Fibroblast of skin of back (primary cell): ENCODE measurements around the gene R3HDM1. TPM values are rescaled to one million over a fixed set of nuclear protein-coding genes. Genes with fewer than 3 reads are reported as not detected.
"Not testable (repeated sequence)": the region's sequence is repeated elsewhere in the genome, so short reads cannot be mapped to it uniquely, and the experiment has no call there.

Experiments used
- DNase-seq: peaks from one replicate; pipeline ENCODE4 v3.0.0-alpha.2; 2013
- polyA plus RNA-seq, 2 experiments: library from polyadenylated mRNA; unstranded; fragments of 120-200 nt; gene quantifications; one replicate each; pipeline ENCODE4 v1.2.1, GENCODE V29; 2013; ENCODE audit not compliant: insufficient read length in 2 of 2

The R3HDM1 gene
- 30.1 TPM for polyA plus RNA-seq (2013, experiment 1 of 2; ENCODE audit: insufficient read length)
- polyA plus RNA-seq (2013, experiment 2 of 2; ENCODE audit: insufficient read length): 23.4 TPM

DNA sequence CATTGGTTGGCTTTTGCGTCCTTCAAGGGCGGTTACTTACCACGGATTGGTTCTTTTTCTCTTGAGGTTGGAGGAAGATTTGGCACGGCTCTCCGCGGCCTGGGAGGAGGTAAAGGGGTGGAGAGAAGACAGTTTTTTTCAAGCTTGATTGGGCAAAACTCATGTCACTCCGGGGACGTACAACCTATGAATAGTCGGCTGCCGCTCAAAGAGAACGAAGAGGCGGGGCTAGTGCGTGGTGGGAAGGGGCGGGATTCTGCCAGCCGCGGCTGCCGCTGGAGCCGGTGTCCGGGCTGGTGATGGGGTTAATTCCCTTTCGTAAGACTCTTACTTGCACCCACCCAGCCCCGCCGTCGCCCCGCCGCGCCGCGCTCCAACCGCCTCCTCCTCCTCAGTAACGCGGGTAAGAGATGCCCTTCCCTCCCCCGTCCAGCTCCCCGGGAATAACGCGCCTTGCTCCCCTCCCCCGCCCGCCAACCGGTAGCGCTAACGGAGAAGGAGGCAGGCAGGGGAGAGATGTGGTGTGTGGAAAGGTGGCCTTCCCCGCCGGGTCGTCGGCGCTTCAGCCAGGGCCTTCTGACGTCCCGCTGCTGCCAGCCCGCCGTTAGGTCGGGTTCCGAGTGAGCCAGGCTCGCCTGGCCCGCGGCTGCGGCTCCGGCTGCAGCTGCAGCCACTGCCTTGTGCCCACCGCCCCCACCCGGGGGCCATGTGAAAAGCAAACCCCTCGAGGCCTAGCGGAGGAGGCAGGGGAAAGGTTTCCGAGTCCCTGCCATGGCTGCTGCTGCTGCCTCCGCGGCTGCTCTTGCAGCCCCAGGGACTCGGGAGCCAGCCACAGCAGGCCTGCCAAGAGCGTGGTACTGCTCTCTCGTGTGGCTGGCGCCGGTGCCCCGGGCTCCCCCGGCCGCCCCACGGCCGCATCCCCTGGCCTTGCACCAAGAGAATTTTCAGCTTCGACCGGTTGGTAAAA, at the start of gene R3HDM1:
R3HDM1 (plus strand) TSS at position 254 of the 967 bp plus-strand sequence. CDS start 73,362 bp downstream, outside the sequence.
- peak; percentile 100 for DNase-seq

DNA sequence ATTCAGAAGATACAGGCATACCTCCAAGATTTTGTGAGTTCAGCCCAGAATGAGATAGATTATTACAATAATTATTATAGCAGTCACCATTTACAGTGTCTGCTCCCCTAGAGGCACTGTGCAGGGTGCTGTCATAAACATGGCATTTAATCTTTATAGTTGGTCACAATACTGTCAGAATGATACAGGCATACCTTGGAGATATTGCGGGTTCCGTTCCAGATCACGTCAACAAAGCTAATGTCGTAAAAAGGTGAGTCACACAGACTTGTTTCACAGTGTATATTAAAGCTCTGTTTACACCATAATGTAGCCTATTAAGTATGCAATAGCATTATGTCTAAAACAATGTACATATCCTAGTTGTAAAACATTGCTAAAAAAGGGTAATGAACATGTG, 45.8 kb upstream of the R3HDM1 start:
- no peak for DNase-seq

DNA sequence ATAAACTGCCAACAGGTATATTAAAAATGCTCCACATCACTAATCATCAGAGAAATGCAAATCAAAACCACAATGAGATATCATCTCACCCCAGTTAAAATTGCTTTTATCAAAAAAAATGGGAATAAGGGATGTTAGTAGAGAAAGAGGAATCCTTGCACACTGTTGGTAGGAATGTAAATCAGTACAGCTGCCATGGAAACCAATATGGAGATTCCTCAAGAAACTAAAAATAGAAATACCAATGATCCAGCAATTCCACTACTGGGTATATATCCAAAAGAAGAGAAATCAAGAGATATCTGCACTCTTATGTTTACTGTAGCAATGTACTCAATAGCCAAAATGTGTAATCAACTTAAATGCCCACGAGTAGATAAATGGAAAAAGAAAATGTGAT, 40.9 kb upstream of the R3HDM1 start:
- peak; percentile 70 for DNase-seq

DNA sequence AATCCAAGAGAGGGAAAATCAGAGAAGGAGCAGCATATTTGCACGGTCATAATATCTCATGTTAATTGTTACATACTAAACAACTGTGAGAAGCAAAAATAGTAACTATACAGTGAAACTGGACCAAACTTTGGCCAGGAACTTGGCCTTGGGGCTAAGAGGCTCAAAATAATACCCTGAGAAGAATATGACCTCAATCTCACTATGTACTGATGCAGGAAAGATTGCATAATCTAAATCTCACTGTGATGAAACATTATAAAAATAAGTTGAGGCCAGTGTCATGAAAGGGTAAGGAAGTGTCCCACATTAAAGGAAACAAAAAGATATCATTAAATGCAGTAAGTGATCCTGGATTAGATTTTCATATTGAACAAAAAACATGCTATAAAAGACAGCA, 36.8 kb upstream of the R3HDM1 start:
- DNase-seq: peak; percentile 13

DNA sequence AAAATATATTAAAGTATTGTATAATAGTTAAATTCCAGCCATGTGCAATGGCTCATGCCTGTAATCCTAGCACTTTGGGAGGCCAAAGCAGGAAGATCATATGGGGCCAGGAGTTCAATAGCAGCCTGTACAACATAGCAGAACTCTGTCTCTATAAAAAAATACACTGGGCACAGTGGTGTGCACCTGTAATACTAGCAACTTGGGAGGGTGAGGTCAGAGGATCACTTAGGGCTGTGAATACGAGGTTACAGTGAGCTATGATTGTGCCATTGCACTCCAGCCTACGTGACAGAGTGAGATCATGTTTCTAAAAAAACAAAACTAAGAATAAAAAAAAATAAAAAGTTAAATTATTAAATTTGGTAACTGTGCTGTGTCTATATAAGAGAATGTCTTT, 36.4 kb upstream of the R3HDM1 start:
- no peak for DNase-seq

DNA sequence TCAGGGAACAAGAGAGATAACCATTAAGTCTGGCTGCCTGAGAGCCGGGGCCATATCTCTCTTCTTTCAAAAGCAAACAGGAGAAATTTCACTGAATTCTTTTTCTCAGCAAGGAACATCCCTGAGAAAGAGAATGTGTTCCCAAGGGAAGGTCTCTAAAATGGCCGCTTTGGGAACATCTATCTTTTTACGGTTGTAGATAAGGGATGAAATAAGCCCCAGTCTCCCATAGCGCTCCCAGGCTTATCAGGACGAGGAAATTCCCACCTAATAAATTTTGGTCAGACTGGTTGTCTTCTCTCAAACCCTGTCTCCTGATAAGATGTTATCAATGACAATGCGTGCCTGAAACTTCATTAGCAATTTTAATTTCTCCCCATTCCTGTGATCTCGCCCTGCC, 32.7 kb upstream of the R3HDM1 start:
- DNase-seq: not testable (repeated sequence)

DNA sequence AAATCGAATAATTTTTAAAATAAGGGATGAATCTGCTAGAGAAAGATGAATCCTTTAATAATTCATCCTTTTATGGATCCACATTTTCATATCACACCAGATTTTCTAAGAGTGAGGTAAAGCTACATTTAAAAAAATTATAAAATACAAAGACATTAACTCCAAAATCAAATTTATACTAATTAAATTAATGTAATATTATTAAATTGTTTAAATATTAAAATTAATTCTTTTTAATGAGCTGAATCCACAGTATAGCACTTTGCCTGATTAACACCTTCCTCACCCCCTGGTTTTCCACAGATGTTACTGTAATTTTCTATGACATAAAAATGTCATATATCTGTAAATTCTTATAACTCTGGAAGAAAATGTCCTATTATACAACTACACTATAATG, 26.5 kb upstream of the R3HDM1 start:
- DNase-seq: no peak

DNA sequence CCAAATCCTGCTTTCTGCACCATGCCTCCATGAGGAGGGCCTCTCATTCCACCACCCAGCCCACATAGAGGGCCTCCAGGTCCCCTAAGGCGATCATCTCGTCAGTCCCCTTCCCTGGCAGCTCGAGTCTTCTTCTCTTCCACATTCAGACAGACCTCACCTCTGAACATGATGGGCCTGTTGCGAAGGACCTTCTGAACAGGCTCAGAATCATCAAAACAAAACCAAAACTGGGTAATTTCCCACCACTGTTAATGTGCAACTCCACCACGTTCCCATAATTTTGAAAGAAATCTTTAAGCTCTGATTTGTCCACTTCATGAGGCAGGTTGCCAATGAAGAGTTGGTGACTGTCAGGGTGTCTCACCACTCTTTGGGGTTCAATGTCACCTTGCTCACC, 20.7 kb upstream of the R3HDM1 start:
- DNase-seq: no peak

DNA sequence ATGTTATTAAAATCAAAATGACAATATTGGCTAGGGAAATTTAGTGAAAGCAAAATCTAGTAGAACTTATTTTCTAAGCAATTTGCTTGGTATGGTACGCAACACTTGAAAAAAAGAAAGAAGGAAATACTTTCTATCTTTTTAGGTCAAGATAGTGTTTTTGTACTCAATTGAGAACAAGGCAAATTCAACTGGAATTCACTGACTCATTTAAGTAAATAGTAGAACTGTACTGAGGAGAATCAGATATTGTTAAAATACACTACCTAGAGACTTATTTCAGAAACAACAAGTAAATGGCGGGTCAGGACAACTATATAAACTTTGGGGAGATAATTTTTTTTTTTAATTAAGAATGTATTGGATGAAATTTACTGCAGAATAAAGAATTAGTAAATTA, 19.2 kb upstream of the R3HDM1 start:
- DNase-seq: peak; percentile 33

DNA sequence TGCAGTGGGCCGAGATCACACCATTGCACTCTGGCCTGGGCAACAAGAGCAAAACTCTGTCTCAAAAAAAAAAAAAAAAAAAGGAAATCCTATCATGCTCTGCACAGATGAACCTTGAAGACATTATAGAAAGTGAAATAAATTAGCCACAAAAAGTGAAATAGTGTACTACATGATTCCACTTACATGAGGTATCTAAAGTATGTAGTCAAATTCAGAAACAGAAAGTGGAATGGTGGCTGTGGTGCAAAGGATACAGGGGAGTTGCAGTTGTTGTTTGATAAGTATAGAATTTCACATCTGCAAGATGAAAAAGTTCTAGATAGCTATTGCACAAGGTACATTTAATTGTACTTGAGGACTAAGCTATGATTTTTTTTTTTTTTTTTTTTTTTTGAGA, 5.5 kb upstream of the R3HDM1 start:
- no peak for DNase-seq

DNA sequence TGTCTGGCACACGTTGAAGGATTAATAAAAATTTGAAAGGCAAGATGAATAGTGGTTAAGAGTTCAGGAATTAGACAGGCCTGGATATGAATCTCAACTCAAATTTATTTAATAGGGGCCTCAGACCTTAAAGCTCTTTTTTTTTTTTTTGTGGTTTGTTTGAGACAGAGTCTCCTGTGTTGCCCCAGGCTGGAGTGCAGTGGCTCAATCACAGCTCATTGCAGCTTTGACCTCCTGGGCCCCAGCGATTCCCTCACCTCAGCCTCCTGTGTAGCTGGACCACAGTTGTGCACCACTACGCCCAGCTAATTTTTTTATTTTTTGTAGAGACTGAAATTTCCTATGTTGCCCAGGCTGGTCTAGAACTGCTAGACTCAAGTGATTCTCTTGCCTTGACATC, 3.3 kb upstream of the R3HDM1 start:
- no peak for DNase-seq

DNA sequence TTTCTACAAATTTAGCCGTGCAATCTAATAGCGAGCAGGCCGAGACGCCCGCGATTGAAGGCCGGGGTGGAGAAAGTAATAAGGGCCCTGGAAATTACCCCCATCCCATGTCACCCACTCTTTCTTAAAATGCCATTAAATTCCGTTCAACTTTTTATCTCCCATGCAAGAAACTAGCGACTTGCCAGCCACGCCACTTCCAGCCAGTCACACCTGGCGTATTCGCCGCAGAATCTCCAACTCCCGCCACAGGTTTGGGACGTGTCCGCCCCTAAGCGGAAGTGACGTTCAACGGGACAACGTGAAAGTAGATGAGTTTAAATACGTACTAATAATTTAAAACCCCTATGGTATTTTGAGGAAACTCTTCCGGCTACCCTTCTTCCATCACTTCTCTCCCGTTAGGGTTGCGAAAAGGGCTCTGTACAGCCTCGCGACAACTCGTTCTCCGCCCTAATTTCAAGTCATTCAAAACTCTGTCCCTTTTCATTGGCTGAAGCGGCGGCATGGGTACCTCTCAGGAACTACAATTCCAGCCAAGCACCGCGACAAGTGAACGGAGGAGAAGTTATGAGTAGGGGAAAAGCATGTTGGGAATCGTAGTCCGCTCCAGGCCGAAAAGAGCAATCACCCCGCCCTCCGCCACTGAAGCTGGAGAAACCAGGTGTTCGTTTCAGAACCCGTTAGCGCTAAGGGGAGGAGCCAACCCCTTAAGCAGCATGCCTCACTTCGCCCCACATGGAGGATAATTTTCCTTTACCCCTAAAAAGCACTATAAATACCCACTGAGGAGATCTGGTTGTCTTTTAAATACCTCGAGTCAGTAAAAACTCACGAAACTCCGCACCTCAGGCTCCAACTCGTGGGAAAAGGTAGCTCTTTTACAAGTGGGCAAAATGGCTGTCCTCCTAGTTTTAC, 712 bp upstream of the R3HDM1 start, which contains the start of gene ZRANB3:
ZRANB3 (minus strand) TSS at position 906 of the 918 bp plus-strand sequence.
- peak; percentile 99 for DNase-seq

DNA sequence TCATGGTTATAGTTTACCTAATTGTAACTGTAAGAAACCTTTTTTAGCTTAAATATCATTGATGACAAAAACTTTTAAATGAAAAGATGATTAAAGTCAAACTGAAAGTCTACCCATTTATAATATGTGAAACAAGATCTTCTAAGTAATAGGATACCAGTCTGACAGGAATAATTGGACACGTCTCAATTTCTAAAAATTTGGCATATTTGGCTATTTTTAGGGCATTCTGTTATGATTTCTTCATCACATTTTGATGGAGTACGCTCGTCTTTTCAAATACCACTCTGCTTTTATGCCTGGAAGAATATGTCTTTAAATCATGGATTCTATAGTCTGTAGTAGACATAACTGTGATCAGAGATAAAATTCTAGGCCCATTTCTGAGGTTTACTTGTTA, 1.3 kb downstream of the R3HDM1 start:
- DNase-seq: peak; percentile 25

DNA sequence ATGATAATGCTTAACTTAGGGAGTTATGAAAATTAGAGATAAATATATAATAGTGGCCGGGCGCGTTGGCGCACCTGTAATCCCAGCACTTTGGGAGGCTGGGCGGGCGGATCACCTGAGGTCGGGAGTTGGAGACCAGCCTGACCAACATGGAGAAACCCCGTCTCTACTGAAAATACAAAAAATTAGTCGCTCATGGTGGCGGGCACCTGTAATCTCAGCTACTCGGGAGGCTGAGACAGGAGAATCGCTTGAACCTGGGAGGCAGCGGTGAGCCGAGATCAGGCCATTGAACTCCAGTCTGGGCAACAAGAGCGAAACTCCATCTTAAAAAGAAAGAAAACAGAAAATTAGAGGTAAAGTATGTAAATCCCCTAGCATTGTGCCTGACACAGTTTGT, 2.3 kb downstream of the R3HDM1 start:
- not testable (repeated sequence) for DNase-seq

DNA sequence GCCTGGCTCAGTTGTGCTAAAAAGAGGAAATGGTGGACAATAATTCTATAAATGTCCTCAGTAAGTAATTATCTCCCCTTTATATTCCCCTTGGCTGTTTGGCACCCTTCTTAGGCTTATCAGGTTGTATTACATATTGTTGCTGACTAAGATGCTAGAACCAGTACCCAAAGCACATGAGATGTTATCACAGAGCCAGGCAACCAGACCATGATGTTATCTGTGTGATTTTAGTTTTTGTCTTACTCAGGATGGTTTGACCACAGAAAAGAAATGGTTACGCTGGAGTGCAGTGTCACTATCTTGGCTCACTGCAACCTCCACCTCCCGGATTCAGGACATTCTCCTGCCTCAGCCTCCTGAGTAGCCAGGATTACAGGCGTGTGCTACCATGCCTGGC, 15.2 kb downstream of the R3HDM1 start:
- no peak for DNase-seq

DNA sequence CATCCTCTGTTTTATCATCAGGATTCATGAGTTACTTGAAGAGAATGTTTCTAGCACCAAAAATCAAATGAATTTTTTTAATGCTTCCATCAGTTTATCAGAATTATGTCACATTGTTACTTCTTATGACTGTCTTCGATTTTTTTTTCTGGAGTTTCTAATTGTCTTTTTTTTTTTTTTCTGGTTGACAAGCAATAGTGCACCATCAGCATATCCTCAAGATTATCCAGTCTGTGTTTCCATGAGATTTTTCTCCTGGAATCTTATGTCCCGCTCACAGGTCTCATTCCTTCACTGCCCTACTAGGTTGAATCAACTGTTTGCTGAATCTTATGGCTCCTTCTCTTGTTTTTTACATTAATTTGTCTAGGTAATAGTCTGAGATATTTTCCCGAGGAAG, 16.0 kb downstream of the R3HDM1 start:
- no peak for DNase-seq

DNA sequence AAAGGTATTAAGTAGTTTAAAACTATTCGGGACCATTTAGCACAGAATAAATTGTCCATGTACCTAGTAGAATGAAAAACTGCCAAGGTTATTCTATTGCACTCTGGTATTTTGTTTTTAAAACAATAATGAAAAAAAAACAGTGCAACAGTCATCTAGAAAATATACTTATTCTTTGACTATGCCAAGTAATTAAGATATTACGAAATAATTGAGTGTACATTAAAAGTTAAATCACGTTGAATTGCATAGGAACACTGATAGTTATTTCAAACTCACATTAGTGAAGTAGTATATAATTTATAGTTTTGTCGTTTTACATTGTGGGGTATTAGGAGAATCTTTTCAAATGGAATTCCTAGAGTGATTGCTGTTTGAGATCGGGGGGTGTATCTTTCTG, 20.1 kb downstream of the R3HDM1 start:
- no peak for DNase-seq

DNA sequence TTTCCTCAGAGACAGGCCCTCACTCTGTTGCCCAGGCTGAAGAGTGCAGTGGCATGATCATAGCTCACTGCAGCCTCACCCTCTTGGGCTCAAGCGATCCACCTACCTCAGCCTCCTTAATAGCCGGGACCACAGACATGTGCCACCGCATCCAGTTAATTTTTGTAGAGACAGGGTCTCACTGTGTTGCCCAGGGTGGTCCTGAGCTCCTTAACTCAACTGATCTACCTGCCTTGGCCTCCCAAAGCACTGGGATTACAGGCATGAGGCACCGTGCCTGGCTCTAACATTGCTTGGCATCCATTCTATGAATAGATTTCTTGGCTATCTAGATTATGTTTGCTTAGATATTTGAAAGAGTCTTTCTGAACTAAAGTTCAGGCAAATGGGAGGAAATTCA, 21.6 kb downstream of the R3HDM1 start:
- no peak for DNase-seq

DNA sequence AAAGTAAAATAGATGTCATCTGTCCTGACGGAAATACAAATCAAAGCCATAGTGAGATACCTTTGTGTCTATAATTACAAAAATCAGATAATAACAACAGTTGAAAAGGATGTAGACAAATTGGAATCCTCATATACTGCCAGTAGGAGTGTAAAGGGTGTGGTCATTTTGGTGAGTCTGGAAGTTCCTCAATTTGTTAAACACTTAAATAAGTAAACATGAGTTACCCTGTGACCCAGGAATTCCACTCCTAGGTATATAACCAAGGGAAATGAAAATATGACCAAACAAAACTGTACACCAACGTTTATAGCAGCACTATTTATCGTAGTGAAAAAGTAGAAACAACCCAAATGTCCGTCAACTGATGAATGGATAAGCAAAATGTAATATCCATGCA, 24.0 kb downstream of the R3HDM1 start:
- DNase-seq: no peak

DNA sequence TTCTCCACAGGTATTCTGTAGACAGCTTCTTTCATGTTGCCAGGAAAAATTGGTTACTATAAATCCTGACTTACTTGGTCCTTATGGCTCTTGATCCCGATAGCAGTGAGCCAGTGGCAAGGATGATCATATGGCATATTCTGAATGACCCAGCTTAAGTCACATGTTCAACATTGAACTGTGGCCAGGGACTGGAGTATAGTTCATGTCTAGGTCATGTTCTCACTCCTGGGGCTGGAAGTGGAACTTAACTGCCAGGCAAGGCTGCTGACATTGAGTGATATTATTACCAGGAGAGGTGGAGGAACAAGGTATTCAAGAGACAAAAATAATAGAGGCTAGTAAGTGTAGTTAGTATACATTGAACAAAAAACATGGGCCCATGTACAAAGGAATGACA, 26.2 kb downstream of the R3HDM1 start:
- DNase-seq: no peak

DNA sequence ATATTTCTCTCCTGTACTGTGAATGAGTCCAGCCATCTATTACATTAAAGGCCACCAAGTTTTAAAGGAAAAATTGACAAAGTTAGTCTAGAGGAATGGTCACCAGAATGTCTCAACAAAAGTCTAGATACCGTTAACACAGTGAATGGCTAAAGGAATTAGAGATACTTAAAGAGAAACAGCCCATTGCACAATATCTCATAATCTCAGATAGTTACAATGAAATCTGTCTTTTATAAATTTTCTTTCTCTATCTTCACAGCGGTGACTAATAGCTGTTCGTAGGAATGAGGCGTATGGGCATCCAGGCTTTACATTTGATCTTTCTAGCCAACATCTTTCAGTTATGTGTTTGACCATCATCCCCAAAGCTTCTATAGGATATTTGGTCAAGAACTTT, 30.6 kb downstream of the R3HDM1 start:
- DNase-seq: no peak

DNA sequence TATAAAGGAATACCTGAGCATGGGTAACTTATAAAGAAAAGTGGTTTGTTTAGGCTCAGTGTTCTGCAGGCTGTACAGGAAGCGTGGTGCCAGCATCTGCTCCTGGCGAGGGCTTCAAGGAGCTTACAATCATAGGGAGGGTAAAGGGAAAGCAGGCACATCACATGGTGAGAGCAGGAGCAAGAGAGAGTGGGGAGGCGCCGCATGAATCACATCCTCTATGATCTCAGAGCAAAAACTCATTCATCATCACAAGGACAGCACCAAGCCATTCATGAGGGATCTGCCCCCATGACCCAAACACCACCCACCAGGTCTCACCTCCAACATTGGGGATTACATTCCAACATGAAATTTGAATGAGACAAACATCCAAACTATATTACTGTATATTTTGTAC, 32.5 kb downstream of the R3HDM1 start:
- peak; percentile 25 for DNase-seq

DNA sequence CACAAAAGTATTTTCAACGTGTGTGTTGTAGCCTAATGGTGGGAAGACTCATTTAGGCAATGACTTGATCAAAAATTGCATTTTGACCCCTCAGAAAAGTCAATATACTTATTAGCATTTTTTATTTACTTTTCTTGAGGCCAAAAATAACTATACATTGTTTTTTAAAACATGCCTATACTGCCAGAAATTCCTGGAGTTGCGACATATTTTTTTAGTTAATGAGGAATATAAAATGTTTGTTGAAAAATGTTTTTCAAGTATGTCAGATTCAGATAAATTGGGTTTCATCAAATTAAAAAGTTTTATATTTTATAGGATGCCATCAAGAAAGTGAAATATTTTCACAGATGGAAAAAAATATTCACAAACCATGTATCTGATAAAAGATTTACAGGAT, 39.6 kb downstream of the R3HDM1 start:
- DNase-seq: no peak
